SU-DHL-6 (cell line): Measurements from ENCODE around the gene PPM1M.

Experiments
- H2AFZ ChIP-seq: fragments of 200-600 bp; sonication (generic); 2 replicates; pipeline ENCODE4 v1.6.1; 2014; ENCODE audit warnings: low read depth, mild to moderate bottlenecking, moderate library complexity, mixed read lengths, antibody characterized with exemption, low read length; ENCODE audit not compliant: severe bottlenecking
- H3F3A ChIP-seq: fragments of 200-600 bp; shearing (Covaris generic); 2 replicates; pipeline ENCODE4 v1.6.0; 2016; ENCODE audit warnings: antibody characterized with exemption, mild to moderate bottlenecking; ENCODE audit not compliant: insufficient read depth
- H3K27ac ChIP-seq: fragments of 200-600 bp; sonication (generic); 2 replicates; pipeline ENCODE4 v1.5.1; 2016; ENCODE audit warnings: low read depth, mild to moderate bottlenecking, low read length, moderate library complexity, mixed read lengths
- H3K27me3 ChIP-seq: fragments of 200-600 bp; sonication (generic), shearing (Covaris generic); 2 replicates; pipeline ENCODE4 v1.6.0; 2014; ENCODE audit warnings: mild to moderate bottlenecking, low read length
- H3K36me3 ChIP-seq: fragments of 200-600 bp; sonication (generic); 2 replicates; pipeline ENCODE4 v1.6.1; 2014; ENCODE audit warnings: mild to moderate bottlenecking, low read length, mixed read lengths
- H3K4me2 ChIP-seq: fragments of 300-600, 200-600 bp; shearing (Covaris generic), sonication (generic); 2 replicates; pipeline ENCODE4 v1.6.0; 2014; ENCODE audit warnings: low read length, low read depth, mild to moderate bottlenecking; ENCODE audit not compliant: poor library complexity, severe bottlenecking
- H3K4me3 ChIP-seq: fragments of 200-600 bp; sonication (generic); 2 replicates; pipeline ENCODE4 v1.5.1; 2014; ENCODE audit warnings: antibody characterized with exemption, low read length, mild to moderate bottlenecking, mixed read lengths; ENCODE audit not compliant: insufficient read depth, poor library complexity, severe bottlenecking
- H3K79me2 ChIP-seq: fragments of 200-600 bp; sonication (generic); 2 replicates; pipeline ENCODE4 v1.6.1; 2014; ENCODE audit warnings: mild to moderate bottlenecking, low read length, moderate library complexity; ENCODE audit not compliant: insufficient read depth
- H3K9ac ChIP-seq: fragments of 200-600 bp; sonication (generic); 2 replicates; pipeline ENCODE4 v1.7.0; 2014; ENCODE audit warnings: mild to moderate bottlenecking, low read length
- H3K9me2 ChIP-seq: fragments of 200-600 bp; sonication (generic); replicated peaks from 2 replicates; pipeline ENCODE4 v1.6.1; 2014; ENCODE audit warnings: low read length; ENCODE audit not compliant: insufficient read depth
- H3K9me3 ChIP-seq: fragments of 200-600 bp; sonication (generic); 2 replicates; pipeline ENCODE4 v1.6.1; 2014; ENCODE audit warnings: low read length, mixed read lengths; ENCODE audit not compliant: insufficient read depth
- H4K20me1 ChIP-seq: fragments of 200-600 bp; sonication (generic); 2 replicates; pipeline ENCODE4 v1.6.1; 2014; ENCODE audit warnings: low read depth, mild to moderate bottlenecking, antibody characterized with exemption, low read length, moderate library complexity, mixed read lengths
- CTCF ChIP-seq: fragments of 200-600 bp; sonication (generic); IDR thresholded peaks from one replicate; pipeline ENCODE4 v1.5.1; 2017; ENCODE audit warnings: antibody characterized with exemption, mild to moderate bottlenecking, low read length, moderate library complexity; ENCODE audit not compliant: insufficient read depth, poor library complexity, severe bottlenecking
- EZH2phosphoT487 ChIP-seq: fragments of 200-600 bp; sonication (generic), shearing (Covaris generic); conservative IDR thresholded peaks from 2 replicates; pipeline ENCODE4 v1.6.1; 2018; ENCODE audit warnings: mild to moderate bottlenecking, antibody characterized with exemption, low read length, moderate library complexity, mixed read lengths

PPM1M gene

GRCh38 chr3:52257911-52258310 lies 12.4 kb downstream of the PPM1M start:
- Histone ChIP-seq H3K79me2 (peaks cover 11% of the 10 kb centered on the region), H3K36me3 (peaks cover 44% of the 10 kb centered on the region), H3K27ac (no peak overlapping the region), H3K9me2 (no peaks in the 10 kb centered on the region), H3F3A (peaks cover 12% of the 10 kb centered on the region), H2AFZ (no peak overlapping the region), H3K4me3 (no peak overlapping the region), H3K27me3 (no peaks in the 10 kb centered on the region), H3K9ac (no peak overlapping the region), H3K9me3 (no peaks in the 10 kb centered on the region), H3K4me2 (no peak overlapping the region), H4K20me1 (peaks cover 6% of the 10 kb centered on the region; the same call in 1 of the 2 replicates)
- no peak for TF ChIP-seq EZH2phosphoT487
- TF ChIP-seq CTCF = no peak

- no peak for TF ChIP-seq EZH2phosphoT487
- TF ChIP-seq CTCF = no peak
- H3F3A ChIP-seq = peaks cover 8% of the 10 kb centered on the region
- H3K27ac ChIP-seq = no peak overlapping the region
- no peaks in the 10 kb centered on the region for H3K27me3 ChIP-seq
- peaks cover 53% of the 10 kb centered on the region for H3K36me3 ChIP-seq
- H3K4me2 ChIP-seq = no peak overlapping the region
- no peak overlapping the region for H2AFZ ChIP-seq
- H3K9ac ChIP-seq = no peak overlapping the region
- no peaks in the 10 kb centered on the region for H3K9me3 ChIP-seq
- no peak overlapping the region for H3K4me3 ChIP-seq
- peaks cover 21% of the 10 kb centered on the region for H3K79me2 ChIP-seq
- H4K20me1 ChIP-seq = peaks cover 6% of the 10 kb centered on the region; the same call in 1 of the 2 replicates
- no peaks in the 10 kb centered on the region for H3K9me2 ChIP-seq
Observed at GRCh38 chr3:52259035-52259434, 13.5 kb downstream of the PPM1M start.

- no peak for TF ChIP-seq EZH2phosphoT487
- TF ChIP-seq CTCF = no peak
- H3K4me2 ChIP-seq = no peak overlapping the region
- no peak overlapping the region for H3K4me3 ChIP-seq
- no peaks in the 10 kb centered on the region for H3K9me2 ChIP-seq
- H3K36me3 ChIP-seq = peaks cover 57% of the 10 kb centered on the region
- no peak overlapping the region for H2AFZ ChIP-seq
- no peak overlapping the region for H3K27ac ChIP-seq
- no peaks in the 10 kb centered on the region for H3K27me3 ChIP-seq
- peaks cover 25% of the 10 kb centered on the region for H3K79me2 ChIP-seq
- peaks cover 4% of the 10 kb centered on the region for H3F3A ChIP-seq
- peaks cover 6% of the 10 kb centered on the region; the same call in 1 of the 2 replicates for H4K20me1 ChIP-seq
- no peak overlapping the region for H3K9ac ChIP-seq
- H3K9me3 ChIP-seq = no peaks in the 10 kb centered on the region
Observed at GRCh38 chr3:52259448-52259847, 13.9 kb downstream of the PPM1M start.
